ENCODE measurements around the gene KCNB1.

KCNB1 gene

DNA sequence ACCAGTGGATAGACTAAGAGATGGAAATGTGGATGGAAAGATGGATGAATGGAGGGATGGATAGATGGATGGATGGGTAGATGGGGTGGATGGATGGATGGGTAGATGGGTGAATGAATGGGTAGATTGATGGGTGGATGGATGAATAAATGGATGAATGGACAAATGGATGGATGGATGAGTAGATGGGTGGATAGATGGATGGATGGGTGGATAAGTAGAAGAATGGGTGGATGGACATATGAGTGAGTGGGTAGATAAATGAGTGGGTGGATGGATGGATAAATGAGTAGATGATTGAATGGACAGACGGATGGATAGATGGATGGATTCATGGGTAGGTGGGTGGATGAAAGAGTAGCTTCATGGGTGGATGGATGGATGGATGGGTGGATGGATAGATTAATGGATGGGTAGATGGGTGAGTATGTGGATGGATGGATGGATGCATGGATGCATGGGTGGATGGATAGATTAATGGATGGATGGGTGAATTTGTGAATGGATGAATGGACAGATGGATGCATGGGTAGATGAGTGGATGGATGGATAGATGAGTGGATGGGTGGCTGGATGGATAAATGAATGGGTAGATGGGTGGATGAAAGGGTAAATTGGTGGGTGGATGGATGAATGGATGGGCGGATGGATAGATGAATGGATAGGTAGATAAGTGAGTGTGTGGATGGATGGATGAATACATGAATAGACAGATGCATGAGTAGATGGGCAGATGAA is 29.5 kb upstream of the KCNB1 start:
- Mint-ChIP-seq H3K4me3 (no peak overlapping the region), H3K9me3 (no peaks in the 10 kb centered on the region), H3K4me1 (ENCODE audit: low read depth) (no peaks in the 10 kb centered on the region), H3K27me3 (ENCODE audit: low read depth) (no peaks in the 10 kb centered on the region), H3K36me3 (ENCODE audit: low read depth) (peaks cover 6% of the 10 kb centered on the region), H3K27ac (no peak overlapping the region)
- DNase-seq (ENCODE audit: low spot score): no peak

DNA sequence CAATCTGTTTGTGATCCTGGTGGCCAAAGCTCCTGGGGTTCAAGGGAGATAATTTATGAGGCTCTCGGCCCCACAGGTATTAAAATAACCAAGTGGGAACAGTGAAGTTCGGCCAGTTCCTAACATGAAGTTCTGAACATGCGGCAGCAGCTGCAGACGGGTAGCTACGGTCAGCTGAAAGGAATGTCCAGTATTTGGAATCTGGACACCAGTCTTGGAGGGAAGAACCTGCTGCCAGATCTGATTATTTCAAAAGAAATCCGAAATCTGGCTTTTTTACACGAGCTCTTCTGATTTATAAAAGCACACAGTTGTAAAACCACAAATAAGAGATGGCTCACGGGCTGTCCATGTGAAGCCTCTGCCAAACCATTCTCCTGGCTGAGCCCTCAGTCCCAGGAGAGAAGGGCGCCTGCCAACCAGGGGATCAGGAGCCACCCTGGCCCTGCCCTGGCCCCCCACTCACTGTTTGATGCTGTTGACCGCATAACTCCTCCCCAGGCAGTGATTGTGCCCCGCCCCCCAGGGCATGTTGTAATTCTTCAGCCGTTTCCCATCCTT is 28.2 kb upstream of the KCNB1 start:
- H3K4me3 Mint-ChIP-seq: no peak overlapping the region
- no peaks in the 10 kb centered on the region for H3K9me3 Mint-ChIP-seq
- DNase-seq (ENCODE audit: low spot score): no peak
- H3K4me1 Mint-ChIP-seq (ENCODE audit: low read depth): no peaks in the 10 kb centered on the region
- no peak overlapping the region for H3K27ac Mint-ChIP-seq
- peaks cover 4% of the 10 kb centered on the region for H3K27me3 Mint-ChIP-seq (ENCODE audit: low read depth)
- H3K36me3 Mint-ChIP-seq (ENCODE audit: low read depth): peaks cover 6% of the 10 kb centered on the region

DNA sequence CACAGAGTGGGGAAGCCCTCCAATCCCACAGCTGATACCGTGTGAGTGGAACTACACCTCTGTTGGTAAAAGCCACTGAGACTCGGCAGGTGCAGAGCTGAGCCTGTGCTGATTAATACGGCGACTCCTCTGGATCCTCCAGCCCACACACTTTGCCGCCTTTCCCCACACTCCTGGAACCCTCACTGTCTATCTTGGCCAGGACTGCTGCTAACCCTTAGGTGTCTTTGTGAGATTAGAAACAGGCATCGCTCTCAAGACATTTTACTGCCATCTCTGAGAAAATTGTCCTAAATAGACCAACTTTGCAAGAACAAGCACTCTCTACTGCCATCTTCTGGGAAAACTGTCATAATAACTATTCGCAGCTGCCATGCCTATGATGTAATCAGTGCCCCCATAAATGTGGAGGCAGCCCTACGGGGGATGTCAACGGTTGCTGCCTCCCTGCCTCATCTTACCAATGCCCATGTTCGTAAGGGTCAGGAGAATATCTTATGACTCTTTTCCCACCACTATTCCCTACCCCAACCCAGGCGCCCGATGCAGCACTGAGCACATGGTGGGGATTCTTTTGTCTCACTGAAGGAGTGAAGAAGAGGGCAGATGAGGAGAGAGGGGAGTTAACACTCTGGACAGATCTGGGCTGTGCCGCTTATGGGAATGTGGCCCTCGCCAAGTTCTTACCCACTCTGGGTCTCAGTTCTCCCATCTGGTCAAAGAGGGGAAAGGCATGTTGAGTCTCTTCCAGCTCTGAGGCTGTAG is 26.1 kb upstream of the KCNB1 start:
- peaks cover 8% of the 10 kb centered on the region for H3K27me3 Mint-ChIP-seq (ENCODE audit: low read depth)

DNA sequence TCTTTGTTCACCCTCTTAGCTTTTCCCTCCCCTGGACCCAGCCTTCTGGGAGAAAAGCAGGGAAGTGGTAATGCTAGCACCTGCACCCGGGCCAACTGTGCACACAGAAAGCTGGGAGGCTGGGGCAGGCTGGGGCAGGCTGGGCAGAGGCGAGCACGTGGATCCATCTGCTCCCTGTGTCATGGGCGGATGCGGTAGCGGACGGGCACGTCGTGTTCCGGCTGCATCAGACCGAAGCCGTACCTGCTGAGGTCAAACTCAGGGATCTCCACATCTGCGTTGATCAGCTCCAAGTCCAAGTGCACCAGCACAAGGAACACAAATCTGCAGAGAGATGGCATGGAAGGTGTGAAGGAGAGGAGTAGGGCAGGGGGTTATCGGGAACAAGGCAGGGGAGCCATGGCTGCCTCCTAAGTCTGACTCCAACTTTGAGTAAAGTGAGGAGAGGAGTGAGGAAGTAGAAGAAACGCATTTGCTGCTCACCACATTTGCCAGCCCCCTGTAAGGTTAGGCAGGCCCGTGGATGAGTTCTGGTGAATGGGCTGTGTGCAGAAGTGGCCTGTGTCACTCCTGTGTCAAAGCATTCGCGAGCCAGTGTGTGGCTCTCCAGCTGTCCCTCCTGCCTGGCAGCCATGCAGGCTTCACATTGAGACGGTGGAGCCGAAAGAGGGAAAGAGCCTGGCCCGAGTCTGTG is 25.4 kb upstream of the KCNB1 start:
- no peak for DNase-seq (ENCODE audit: low spot score)
- Mint-ChIP-seq H3K27me3 (ENCODE audit: low read depth) (peaks cover 8% of the 10 kb centered on the region), H3K36me3 (ENCODE audit: low read depth) (peaks cover 6% of the 10 kb centered on the region)

More for the DNA sequence above, 26.1 kb upstream of the KCNB1 start:
- Mint-ChIP-seq H3K36me3 (ENCODE audit: low read depth) (peaks cover 6% of the 10 kb centered on the region), H3K9me3 (no peaks in the 10 kb centered on the region), H3K4me3 (no peak overlapping the region), H3K27ac (no peak overlapping the region), H3K4me1 (ENCODE audit: low read depth) (no peaks in the 10 kb centered on the region)
- no peak for DNase-seq (ENCODE audit: low spot score)

DNA sequence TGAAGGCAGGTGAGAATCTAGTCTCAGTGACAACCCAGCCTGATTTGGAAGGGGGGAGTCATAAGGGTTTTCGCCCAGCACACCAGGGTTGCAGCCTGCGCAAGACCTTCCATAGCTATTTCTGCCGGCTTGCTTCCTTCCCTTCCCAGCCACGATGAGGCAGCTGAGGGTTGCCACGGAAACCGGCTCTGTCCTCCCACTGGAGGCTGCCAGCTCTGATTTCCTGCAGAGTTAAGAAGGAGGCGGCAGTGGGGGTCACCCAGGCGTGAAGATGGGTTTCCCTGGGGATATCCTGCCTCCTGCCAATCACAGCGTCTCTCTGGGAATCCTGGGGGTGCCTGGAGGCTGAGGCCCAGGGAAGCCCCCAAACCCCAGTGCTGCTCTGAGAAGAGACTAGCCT is 23.1 kb upstream of the KCNB1 start:
- Mint-ChIP-seq H3K36me3 (ENCODE audit: low read depth) (peaks cover 3% of the 10 kb centered on the region), H3K4me3 (no peak overlapping the region), H3K4me1 (ENCODE audit: low read depth) (no peaks in the 10 kb centered on the region), H3K27me3 (ENCODE audit: low read depth) (peaks cover 8% of the 10 kb centered on the region), H3K9me3 (no peaks in the 10 kb centered on the region), H3K27ac (no peak overlapping the region)
- DNase-seq (ENCODE audit: low spot score): no peak

More for the DNA sequence above, 25.4 kb upstream of the KCNB1 start:
- H3K9me3 Mint-ChIP-seq: no peaks in the 10 kb centered on the region
- no peak overlapping the region for H3K4me3 Mint-ChIP-seq
- no peak overlapping the region for H3K27ac Mint-ChIP-seq
- H3K4me1 Mint-ChIP-seq (ENCODE audit: low read depth): no peaks in the 10 kb centered on the region

DNA sequence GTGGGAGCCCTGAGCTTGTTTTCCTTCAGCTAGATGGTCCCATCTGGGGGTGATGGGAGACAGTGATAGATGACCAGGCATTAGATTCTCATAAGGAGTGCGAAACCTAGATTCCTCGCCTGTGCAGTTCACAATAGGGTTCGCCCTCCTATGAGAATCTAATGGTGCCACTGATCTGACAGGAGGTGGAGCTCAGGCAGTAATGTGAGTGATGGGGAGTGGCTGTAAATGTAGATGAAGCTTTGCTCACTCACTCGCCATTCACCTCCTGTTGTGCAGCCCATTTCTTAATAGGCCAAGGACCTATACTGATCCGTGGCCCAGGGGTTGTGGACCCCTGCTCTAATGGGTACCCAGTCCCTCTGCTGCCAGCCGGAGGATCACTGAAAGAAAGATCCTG is 20.7 kb upstream of the KCNB1 start:
- no peak overlapping the region for H3K27ac Mint-ChIP-seq
- peaks cover 10% of the 10 kb centered on the region for H3K27me3 Mint-ChIP-seq (ENCODE audit: low read depth)
- no peaks in the 10 kb centered on the region for H3K9me3 Mint-ChIP-seq
- no peak overlapping the region for H3K4me3 Mint-ChIP-seq
- no peaks in the 10 kb centered on the region for H3K4me1 Mint-ChIP-seq (ENCODE audit: low read depth)
- DNase-seq (ENCODE audit: low spot score): no peak
- H3K36me3 Mint-ChIP-seq (ENCODE audit: low read depth): peaks cover 1% of the 10 kb centered on the region

DNA sequence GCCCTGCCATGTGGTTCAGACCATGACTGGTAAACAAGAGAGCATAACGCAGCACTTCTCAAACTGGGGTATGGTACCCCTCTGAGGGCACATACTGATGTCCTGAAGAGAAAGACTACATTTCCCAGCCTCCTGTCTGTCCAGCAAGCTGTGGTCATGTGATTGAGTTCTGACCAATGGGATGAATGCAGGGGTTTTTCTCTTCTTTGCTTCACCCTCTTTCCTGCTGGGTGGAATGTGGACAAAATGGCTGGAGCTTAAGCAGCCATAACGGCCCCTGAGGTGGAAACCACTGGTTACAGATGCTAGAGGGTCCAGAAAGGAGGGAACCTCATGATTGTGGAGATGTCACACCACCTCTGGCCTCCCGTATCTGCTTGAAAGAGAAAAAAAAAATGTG is 19.4 kb upstream of the KCNB1 start:
- Mint-ChIP-seq H3K27ac (no peak overlapping the region), H3K4me1 (ENCODE audit: low read depth) (no peaks in the 10 kb centered on the region), H3K27me3 (ENCODE audit: low read depth) (peaks cover 18% of the 10 kb centered on the region), H3K4me3 (no peak overlapping the region), H3K36me3 (ENCODE audit: low read depth) (no peaks in the 10 kb centered on the region), H3K9me3 (no peaks in the 10 kb centered on the region)
- DNase-seq (ENCODE audit: low spot score): no peak

DNA sequence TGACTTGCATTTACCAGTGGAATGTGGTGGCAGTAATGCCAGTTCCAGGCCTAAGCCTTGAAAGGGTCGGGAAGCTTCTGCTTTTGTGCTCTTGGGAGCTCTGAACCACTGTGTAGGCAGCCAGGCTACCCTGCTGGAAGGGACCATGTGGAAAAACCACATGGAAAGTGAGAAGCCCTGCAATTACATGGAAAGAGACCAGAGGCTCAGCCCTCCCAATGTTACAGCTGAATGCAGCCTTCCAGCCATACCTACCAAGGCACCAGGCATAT is 14.9 kb upstream of the KCNB1 start:
- no peak for DNase-seq (ENCODE audit: low spot score)
- H3K9me3 Mint-ChIP-seq: no peaks in the 10 kb centered on the region
- H3K27ac Mint-ChIP-seq: no peak overlapping the region
- no peaks in the 10 kb centered on the region for H3K36me3 Mint-ChIP-seq (ENCODE audit: low read depth)
- H3K4me3 Mint-ChIP-seq: no peak overlapping the region
- H3K4me1 Mint-ChIP-seq (ENCODE audit: low read depth): no peaks in the 10 kb centered on the region
- H3K27me3 Mint-ChIP-seq (ENCODE audit: low read depth): peaks cover 28% of the 10 kb centered on the region

DNA sequence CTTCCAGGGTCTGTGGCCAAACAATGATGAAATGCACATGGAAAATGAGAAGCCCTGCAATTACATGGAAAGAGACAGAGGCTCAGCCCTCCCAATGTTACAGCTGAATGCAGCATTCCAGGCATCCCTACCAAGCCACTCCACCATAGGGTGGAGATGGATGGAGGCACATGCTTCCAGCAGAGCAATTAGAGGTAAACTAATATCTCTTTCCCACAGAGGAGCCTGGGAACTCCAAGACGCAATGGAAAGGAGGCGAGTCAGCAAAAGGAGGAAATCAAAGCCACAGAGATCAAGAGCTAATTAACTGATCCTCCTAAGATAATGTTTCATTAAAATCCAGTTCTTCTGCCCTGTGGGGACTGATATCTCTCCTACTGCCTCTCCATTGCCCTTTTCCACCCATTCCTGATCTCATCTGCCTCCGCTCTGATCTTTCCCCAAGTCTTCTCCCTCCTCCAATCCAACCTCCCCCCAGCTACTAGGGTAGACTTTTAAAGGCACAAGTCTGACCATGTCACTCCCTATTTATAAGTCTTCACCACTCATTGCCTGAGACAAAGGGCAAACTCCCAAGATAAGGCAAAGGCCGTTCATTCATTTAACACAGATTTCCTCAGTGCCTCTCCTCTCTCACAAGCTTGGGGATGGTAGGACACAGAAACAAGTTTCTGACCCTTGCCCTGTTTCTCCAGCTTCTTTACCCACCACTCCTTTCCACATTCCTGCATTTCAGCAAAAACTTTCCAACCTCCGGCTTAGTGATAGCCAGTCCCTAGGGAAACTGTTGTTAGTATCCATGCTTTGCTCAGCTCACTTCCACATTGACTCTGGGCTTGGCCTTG is 14.3 kb upstream of the KCNB1 start:
- no peak overlapping the region for H3K4me3 Mint-ChIP-seq
- H3K36me3 Mint-ChIP-seq (ENCODE audit: low read depth): no peaks in the 10 kb centered on the region
- no peak overlapping the region for H3K27ac Mint-ChIP-seq
- H3K9me3 Mint-ChIP-seq: no peaks in the 10 kb centered on the region
- H3K27me3 Mint-ChIP-seq (ENCODE audit: low read depth): peaks cover 31% of the 10 kb centered on the region
- no peaks in the 10 kb centered on the region for H3K4me1 Mint-ChIP-seq (ENCODE audit: low read depth)
- DNase-seq (ENCODE audit: low spot score): no peak

DNA sequence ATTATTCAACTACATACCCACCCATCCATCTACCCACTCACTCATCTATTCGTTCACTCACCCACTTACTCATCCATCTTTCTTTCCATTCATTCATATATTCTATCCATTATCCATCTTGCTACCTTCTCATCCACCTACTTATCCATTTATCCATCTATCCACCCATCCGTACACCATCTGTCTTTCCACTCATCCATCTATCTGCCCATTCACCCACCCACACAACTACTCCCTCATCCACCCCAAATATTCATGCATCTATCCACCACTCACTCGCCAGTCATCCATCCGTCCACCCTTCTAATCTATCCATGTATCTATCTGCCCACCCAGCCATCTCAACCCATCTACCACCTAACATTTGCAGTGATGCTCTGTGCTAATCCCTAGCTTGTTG is 13.6 kb upstream of the KCNB1 start:
- Mint-ChIP-seq H3K27me3 (ENCODE audit: low read depth) (peaks cover 31% of the 10 kb centered on the region), H3K9me3 (no peaks in the 10 kb centered on the region), H3K36me3 (ENCODE audit: low read depth) (no peaks in the 10 kb centered on the region), H3K27ac (no peak overlapping the region), H3K4me3 (no peak overlapping the region), H3K4me1 (ENCODE audit: low read depth) (no peaks in the 10 kb centered on the region)
- DNase-seq (ENCODE audit: low spot score): no peak

DNA sequence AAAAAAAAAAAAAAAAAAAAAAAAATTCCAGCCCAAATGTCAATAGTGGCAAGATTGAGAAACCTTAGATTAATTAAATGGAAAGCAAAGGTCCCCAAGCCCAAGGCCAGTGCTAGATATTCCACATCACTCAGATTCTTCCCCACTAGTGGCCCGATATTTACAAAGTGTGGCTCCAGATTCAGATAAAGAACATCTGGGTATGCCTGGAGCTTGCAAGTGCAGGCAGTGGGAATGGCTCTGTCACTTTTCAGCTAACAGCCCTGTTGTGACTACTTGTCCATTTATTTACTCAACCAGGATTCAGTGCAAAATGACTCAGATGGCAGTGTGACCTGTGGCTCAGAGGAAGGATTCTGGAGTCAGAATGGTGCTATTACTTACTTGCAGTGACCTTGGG is 8.2 kb upstream of the KCNB1 start:
- no peak for DNase-seq (ENCODE audit: low spot score)
- Mint-ChIP-seq H3K4me1 (ENCODE audit: low read depth) (no peaks in the 10 kb centered on the region), H3K9me3 (peaks cover 4% of the 10 kb centered on the region), H3K27ac (no peak overlapping the region), H3K36me3 (ENCODE audit: low read depth) (no peaks in the 10 kb centered on the region), H3K27me3 (ENCODE audit: low read depth) (peaks cover 37% of the 10 kb centered on the region), H3K4me3 (no peak overlapping the region)

DNA sequence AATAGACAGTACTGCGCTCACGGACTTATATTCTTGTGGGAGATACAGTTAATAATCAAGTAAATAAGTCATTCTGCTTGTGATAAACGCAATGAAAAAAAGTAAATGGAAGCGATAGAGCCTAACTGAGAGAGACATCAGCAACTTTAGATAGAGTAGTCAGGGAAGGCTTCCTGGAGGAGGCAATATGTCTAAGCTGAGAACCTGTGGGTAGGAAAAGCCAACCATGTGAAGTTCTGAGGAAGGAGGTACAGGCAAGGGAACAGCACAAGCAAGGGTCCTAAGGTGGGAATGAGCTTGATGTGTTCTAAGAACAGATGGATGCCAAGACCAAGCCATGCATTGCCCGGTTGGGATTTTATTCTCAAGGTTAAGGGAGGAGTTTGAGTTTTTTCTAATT is 7.2 kb upstream of the KCNB1 start:
- Mint-ChIP-seq H3K27me3 (ENCODE audit: low read depth) (peaks cover 42% of the 10 kb centered on the region), H3K9me3 (peaks cover 4% of the 10 kb centered on the region), H3K36me3 (ENCODE audit: low read depth) (no peaks in the 10 kb centered on the region), H3K27ac (no peak overlapping the region), H3K4me3 (no peak overlapping the region), H3K4me1 (ENCODE audit: low read depth) (no peaks in the 10 kb centered on the region)
- DNase-seq (ENCODE audit: low spot score): no peak

DNA sequence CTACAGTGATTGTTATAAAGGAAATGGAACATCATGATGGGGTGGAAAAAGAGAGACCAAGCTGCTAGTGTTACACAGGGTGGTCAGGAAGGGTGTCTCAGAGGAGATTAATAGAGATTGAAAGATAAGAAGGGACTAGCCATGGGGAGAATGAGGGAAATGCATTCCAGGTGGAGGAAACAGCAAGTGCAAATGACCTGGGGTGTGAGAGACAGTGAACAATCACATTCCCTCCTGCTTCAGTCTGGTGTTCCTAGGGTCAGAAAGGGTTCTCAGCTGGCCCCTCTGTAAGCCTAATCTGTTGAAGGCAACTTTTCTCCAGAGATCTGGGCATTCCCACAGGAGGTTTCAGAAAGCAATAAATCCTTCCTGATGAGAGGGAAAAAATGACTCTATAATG is 3.6 kb upstream of the KCNB1 start:
- Mint-ChIP-seq H3K27me3 (ENCODE audit: low read depth) (peaks cover 49% of the 10 kb centered on the region), H3K27ac (no peak overlapping the region), H3K9me3 (peaks cover 4% of the 10 kb centered on the region), H3K4me1 (ENCODE audit: low read depth) (peaks cover 2% of the 10 kb centered on the region), H3K4me3 (no peak overlapping the region), H3K36me3 (ENCODE audit: low read depth) (no peaks in the 10 kb centered on the region)
- DNase-seq (ENCODE audit: low spot score): no peak

Measured in T-helper 2 cell treated with Interferon-gamma antibody and Interleukin-4, amounts not matched to agents 5 μg/mL and 100 μg/mL, for 36 hours (primary cell).